Islet of Langerhans (tissue), 1 donor: Measurements from ENCODE around the gene SCO1.
"Not testable (repeated sequence)": the region's sequence is repeated elsewhere in the genome, so short reads cannot be mapped to it uniquely, and the experiment has no call there.

Source experiments
- FAIRE-seq: peaks from one replicate; lab custom pipeline; 2011; peaks lifted over from hg19 to GRCh38; lab: Jason Lieb, UNC

Gene SCO1

GRCh38 chr17:10697092-10698081 lies at the start of gene SCO1, which contains the start of gene ADPRM:
Gene SCO1 (minus strand): TSS chr17:10697533. CDS start chr17:10697507, 26 bp downstream.
Gene ADPRM (plus strand): TSS chr17:10697594. CDS start chr17:10704927, 7,333 bp downstream.
- peak; percentile 92 for FAIRE-seq

GRCh38 chr17:10745231-10745630 lies 47.9 kb upstream of the SCO1 start:
- no peak for FAIRE-seq

- FAIRE-seq, result no peak
These were observed 47.2 kb upstream of the SCO1 start for GRCh38 chr17:10744501-10745000.

GRCh38 chr17:10743316-10744009 lies 46.1 kb upstream of the SCO1 start:
- no peak for FAIRE-seq

GRCh38 chr17:10742431-10742830 lies 45.1 kb upstream of the SCO1 start:
- no peak for FAIRE-seq

- FAIRE-seq, result no peak
These were observed 44.2 kb upstream of the SCO1 start for GRCh38 chr17:10741416-10742135.

GRCh38 chr17:10739386-10739785 lies 42.1 kb upstream of the SCO1 start:
- FAIRE-seq, result no peak

GRCh38 chr17:10738521-10739258 lies 41.4 kb upstream of the SCO1 start:
- FAIRE-seq, result no peak

- no peak for FAIRE-seq
These were observed 40.4 kb upstream of the SCO1 start for GRCh38 chr17:10737736-10738135.

- peak; percentile 65 for FAIRE-seq
These were observed 39.9 kb upstream of the SCO1 start for GRCh38 chr17:10737168-10737622.

- FAIRE-seq, result no peak
These were observed 38.5 kb upstream of the SCO1 start for GRCh38 chr17:10735821-10736220.

GRCh38 chr17:10735251-10735650 lies 37.9 kb upstream of the SCO1 start:
- FAIRE-seq, result no peak

- no peak for FAIRE-seq
These were observed 36.3 kb upstream of the SCO1 start for GRCh38 chr17:10733666-10734065.

- FAIRE-seq, result not testable (repeated sequence)
These were observed 34.8 kb upstream of the SCO1 start for GRCh38 chr17:10732121-10732520.

GRCh38 chr17:10731408-10731879 lies 34.1 kb upstream of the SCO1 start:
- FAIRE-seq, result no peak

GRCh38 chr17:10730247-10730646 lies 32.9 kb upstream of the SCO1 start:
- not testable (repeated sequence) for FAIRE-seq

- FAIRE-seq, result no peak
These were observed 32.2 kb upstream of the SCO1 start, which contains the start of gene TMEM220 for GRCh38 chr17:10729334-10730193. Gene TMEM220 (minus strand): TSS chr17:10730023. CDS start chr17:10729851, 172 bp downstream.

GRCh38 chr17:10728331-10728892 lies 31.1 kb upstream of the SCO1 start:
- no peak for FAIRE-seq

GRCh38 chr17:10727192-10727591 lies 29.9 kb upstream of the SCO1 start:
- FAIRE-seq, result no peak

GRCh38 chr17:10726196-10726595 lies 28.9 kb upstream of the SCO1 start:
- no peak for FAIRE-seq
